SK-N-SH (cell line): ENCODE measurements around the gene ANK3. TPM values are rescaled to one million over a fixed set of nuclear protein-coding genes. Genes with fewer than 3 reads are reported as not detected.

Experiments used
- CTCF ChIA-PET: fragments of 300-600, 350-600 bp; formaldehyde crosslinking; extraction: SDS; loops from one replicate; lab custom pipeline; 2021; lab: Yijun Ruan, JAX
- POLR2A ChIA-PET: fragments of 350-600 bp; sonication (Branson Sonifier 250); formaldehyde crosslinking; extraction: SDS; loops from one replicate; lab custom pipeline; 2020; ENCODE audit warnings: antibody characterized with exemption, inconsistent platforms; lab: Yijun Ruan, JAX
- DNase-seq: peaks from one replicate; pipeline ENCODE4 v3.0.0; 2012
- H2AFZ ChIP-seq: fragments of 200-600 bp; sonication (generic); 2 replicates; pipeline ENCODE4 v1.8.1; 2016; ENCODE audit warnings: antibody characterized with exemption, mild to moderate bottlenecking, low read depth
- H3F3A ChIP-seq: fragments of 200-600 bp; sonication (generic); replicated peaks from 2 replicates; pipeline ENCODE3; 2016; ENCODE audit warnings: antibody characterized with exemption, mild to moderate bottlenecking; ENCODE audit not compliant: insufficient read depth
- H3K27ac ChIP-seq, 2 experiments: fragments of 200-500 bp in 1 of 2; fragments of 200-600 bp in 1 of 2; sonication (Bioruptor generic) in 1 of 2; sonication (generic), shearing (Covaris generic) in 1 of 2; 2 replicates each; pipeline versions ENCODE4 v1.5.1 to v1.6.1; 2014 to 2016; ENCODE audit warnings: low read depth in 2 of 2, inconsistent platforms in 1 of 2, low read length in 1 of 2, mild to moderate bottlenecking in 1 of 2, mixed read lengths in 1 of 2
- H3K27me3 ChIP-seq: fragments of 200-600 bp; sonication (generic), shearing (Covaris generic); 2 replicates; pipeline ENCODE4 v1.6.1; 2016; ENCODE audit warnings: mixed run types; ENCODE audit not compliant: insufficient read depth
- H3K36me3 ChIP-seq, 2 experiments: fragments of 200-500 bp in 1 of 2; fragments of 200-600 bp in 1 of 2; sonication (Bioruptor generic) in 1 of 2; sonication (generic) in 1 of 2; replicated peaks in 1 of 2; 2 replicates each; pipeline versions ENCODE3 to v1.5.1; 2014 to 2016; ENCODE audit warnings: low read length in 1 of 2, mild to moderate bottlenecking in 1 of 2; ENCODE audit not compliant: insufficient read depth in 2 of 2, control insufficient read depth in 1 of 2
- H3K4me1 ChIP-seq, 2 experiments: fragments of 200-500 bp in 1 of 2; fragments of 200-600 bp in 1 of 2; sonication (Bioruptor generic) in 1 of 2; sonication (generic), shearing (Covaris generic) in 1 of 2; 2 replicates each; pipeline versions ENCODE4 v1.5.1 to v1.6.1; 2014 to 2016; ENCODE audit warnings: low read depth in 1 of 2, low read length in 1 of 2, mixed run types in 1 of 2; ENCODE audit not compliant: insufficient read depth in 2 of 2, control insufficient read depth in 1 of 2
- H3K4me2 ChIP-seq: fragments of 200-600 bp; sonication (generic), shearing (Covaris generic); 2 replicates; pipeline ENCODE4 v1.6.1; 2017; ENCODE audit warnings: mixed run types
- H3K4me3 ChIP-seq, 2 experiments: fragments of 200-500 bp in 1 of 2; fragments of 200-600 bp in 1 of 2; sonication (Bioruptor generic) in 1 of 2; sonication (generic), shearing (Covaris generic) in 1 of 2; 2 replicates each; pipeline versions ENCODE4 v1.5.1 to v1.8.1; 2014 to 2016; ENCODE audit warnings: low read depth in 2 of 2, inconsistent platforms in 1 of 2, low read length in 1 of 2, mild to moderate bottlenecking in 1 of 2, mixed read lengths in 1 of 2, moderate library complexity in 1 of 2
- H3K79me2 ChIP-seq: fragments of 200-600 bp; sonication (generic); 2 replicates; pipeline ENCODE4 v1.8.1; 2017; ENCODE audit warnings: mild to moderate bottlenecking; ENCODE audit not compliant: insufficient read depth
- H3K9ac ChIP-seq: fragments of 200-600 bp; sonication (generic); 2 replicates; pipeline ENCODE4 v1.6.1; 2017; ENCODE audit warnings: mixed run types
- H3K9me2 ChIP-seq: fragments of 200-600 bp; sonication (generic); 2 replicates; pipeline ENCODE4 v1.6.1; 2017; ENCODE audit warnings: mixed run types
- H3K9me3 ChIP-seq: fragments of 200-600 bp; sonication (generic); 2 replicates; pipeline ENCODE4 v1.6.1; 2017; ENCODE audit warnings: mixed run types, mild to moderate bottlenecking, moderate library complexity
- H4K20me1 ChIP-seq: fragments of 200-600 bp; sonication (generic); 2 replicates; pipeline ENCODE4 v1.6.1; 2017; ENCODE audit warnings: mild to moderate bottlenecking, mixed run types; ENCODE audit not compliant: insufficient read depth
- CHD2 ChIP-seq: fragments of 150-350 bp; IDR thresholded peaks from 2 replicates; pipeline ENCODE4 v1.6.1; 2018; ENCODE audit warnings: low read length; ENCODE audit not compliant: partially characterized antibody
- EP300 ChIP-seq, 2 experiments: IDR thresholded peaks; 2 replicates each; pipeline versions ENCODE4 v1.4.0 to v1.6.1; 2012; ENCODE audit warnings: borderline replicate concordance in 1 of 2, low read depth in 1 of 2, low read length in 1 of 2
- EZH2phosphoT487 ChIP-seq: fragments of 200-600 bp; sonication (generic); IDR thresholded peaks from 2 replicates; pipeline ENCODE4 v1.6.1; 2017; ENCODE audit warnings: low read depth, mixed run types, mild to moderate bottlenecking, antibody characterized with exemption, moderate library complexity, borderline replicate concordance
- FOSL2 ChIP-seq: IDR thresholded peaks from 2 replicates; pipeline ENCODE4 v1.4.0; 2012; ENCODE audit warnings: low read depth, mild to moderate bottlenecking, moderate library complexity, borderline replicate concordance
- FOXJ3 ChIP-seq: sonication (generic); formaldehyde crosslinking; IDR thresholded peaks from 2 replicates; pipeline ENCODE4 v1.5.1; 2020; ENCODE audit warnings: mild to moderate bottlenecking, missing genetic modification reagents
- FOXM1 ChIP-seq: IDR thresholded peaks from 2 replicates; pipeline ENCODE4 v1.4.0; 2012; ENCODE audit warnings: low read depth, mild to moderate bottlenecking
- JUND ChIP-seq: IDR thresholded peaks from 2 replicates; pipeline ENCODE4 v1.4.0; 2012
- MAX ChIP-seq: IDR thresholded peaks from 2 replicates; pipeline ENCODE4 v1.4.0; 2012; ENCODE audit warnings: low read depth
- MEF2A ChIP-seq: IDR thresholded peaks from 2 replicates; pipeline ENCODE4 v1.4.0; 2012; ENCODE audit warnings: low read depth, borderline replicate concordance
- MXI1 ChIP-seq: IDR thresholded peaks from 2 replicates; pipeline ENCODE4 v1.6.1; 2012; ENCODE audit warnings: mild to moderate bottlenecking, low read depth, low read length, improper control_type of control experiment
- NFIC ChIP-seq: IDR thresholded peaks from 2 replicates; pipeline ENCODE4 v1.4.0; 2012; ENCODE audit warnings: borderline replicate concordance
- NRF1 ChIP-seq: IDR thresholded peaks from 2 replicates; pipeline ENCODE4 v1.6.1; 2012; ENCODE audit warnings: low read depth, mild to moderate bottlenecking, low read length
- POLR2AphosphoS5 ChIP-seq: IDR thresholded peaks from 2 replicates; pipeline ENCODE4 v1.6.1; 2012; ENCODE audit warnings: low read depth, low read length
- RAD21 ChIP-seq: IDR thresholded peaks from 2 replicates; pipeline ENCODE4 v1.6.1; 2012; ENCODE audit warnings: mild to moderate bottlenecking, low read length
- SMC3 ChIP-seq: IDR thresholded peaks from 2 replicates; pipeline ENCODE4 v1.6.1; 2012; ENCODE audit warnings: low read depth, low read length, improper control_type of control experiment
- USF1 ChIP-seq: IDR thresholded peaks from 2 replicates; pipeline ENCODE4 v1.4.0; 2012; ENCODE audit warnings: low read depth, borderline replicate concordance
- YY1 ChIP-seq: IDR thresholded peaks from 2 replicates; pipeline ENCODE4 v1.4.0; 2012; ENCODE audit warnings: low read depth, mild to moderate bottlenecking
- polyA plus RNA-seq, 3 experiments: library from polyadenylated mRNA; depleted of rRNA; stranded (reverse); fragments of >200 nt; gene quantifications; 2 replicates each; pipeline ENCODE4 v1.2.3, GENCODE V29; 2012
- TF ChIP-seq, protein P1 (sequence below): IDR thresholded peaks from 2 replicates; pipeline ENCODE4 v1.4.0; 2012; ENCODE audit warnings: low read depth, borderline replicate concordance
- TF ChIP-seq, protein P2 (sequence below): IDR thresholded peaks from 2 replicates; pipeline ENCODE4 v1.6.1; 2012; ENCODE audit warnings: mild to moderate bottlenecking, low read depth, low read length, moderate library complexity

ANK3 gene
- polyA plus RNA-seq, 1 of the 3 experiments (the other 2 are of a cell fraction): 10.0 TPM

DNA sequence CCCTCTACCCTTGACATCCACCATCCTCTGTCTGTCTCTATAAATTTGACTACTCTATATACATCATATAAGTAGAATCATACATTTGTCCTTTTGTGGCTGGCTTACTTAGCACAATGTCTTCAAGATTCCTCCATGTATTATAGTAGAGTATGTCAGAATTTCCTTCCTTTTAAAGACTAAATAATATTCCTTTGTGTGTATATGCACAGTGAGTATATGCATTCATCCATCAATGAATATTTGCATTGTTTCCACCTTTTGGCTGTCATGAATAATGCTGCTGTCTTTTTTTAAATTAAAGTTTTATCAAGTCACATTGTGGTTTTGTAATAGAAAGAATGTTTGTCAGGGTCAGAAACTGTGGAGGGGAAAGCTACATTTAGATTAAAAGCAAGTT lies 195.3 kb downstream of the ANK3 start:
- no peaks in the 10 kb centered on the region for H3K27me3 ChIP-seq
- no peak overlapping the region for H3K9ac ChIP-seq
- POLR2A ChIA-PET: no interaction called here
- H3K79me2 ChIP-seq: no peaks in the 10 kb centered on the region
- H3K4me2 ChIP-seq: no peak overlapping the region
- TF ChIP-seq RAD21: no peak
- no peak for TF ChIP-seq MXI1
- TF ChIP-seq POLR2AphosphoS5: no peak
- TF ChIP-seq, protein P1, sequence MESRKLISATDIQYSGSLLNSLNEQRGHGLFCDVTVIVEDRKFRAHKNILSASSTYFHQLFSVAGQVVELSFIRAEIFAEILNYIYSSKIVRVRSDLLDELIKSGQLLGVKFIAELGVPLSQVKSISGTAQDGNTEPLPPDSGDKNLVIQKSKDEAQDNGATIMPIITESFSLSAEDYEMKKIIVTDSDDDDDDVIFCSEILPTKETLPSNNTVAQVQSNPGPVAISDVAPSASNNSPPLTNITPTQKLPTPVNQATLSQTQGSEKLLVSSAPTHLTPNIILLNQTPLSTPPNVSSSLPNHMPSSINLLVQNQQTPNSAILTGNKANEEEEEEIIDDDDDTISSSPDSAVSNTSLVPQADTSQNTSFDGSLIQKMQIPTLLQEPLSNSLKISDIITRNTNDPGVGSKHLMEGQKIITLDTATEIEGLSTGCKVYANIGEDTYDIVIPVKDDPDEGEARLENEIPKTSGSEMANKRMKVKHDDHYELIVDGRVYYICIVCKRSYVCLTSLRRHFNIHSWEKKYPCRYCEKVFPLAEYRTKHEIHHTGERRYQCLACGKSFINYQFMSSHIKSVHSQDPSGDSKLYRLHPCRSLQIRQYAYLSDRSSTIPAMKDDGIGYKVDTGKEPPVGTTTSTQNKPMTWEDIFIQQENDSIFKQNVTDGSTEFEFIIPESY: no peak
- no peak for TF ChIP-seq NRF1
- TF ChIP-seq MEF2A: no peak
- no peak for TF ChIP-seq FOXM1
- TF ChIP-seq SMC3: no peak
- no peak for TF ChIP-seq NFIC
- TF ChIP-seq EP300 (IDR thresholded peaks at IDR 0.05; ENCODE audit: borderline replicate concordance in 1 of 2, low read depth in 1 of 2, low read length in 1 of 2): no peak
- no peak for TF ChIP-seq CHD2
- TF ChIP-seq JUND: no peak
- no peak for TF ChIP-seq MAX
- no peak for TF ChIP-seq FOXJ3
- TF ChIP-seq, protein P2, sequence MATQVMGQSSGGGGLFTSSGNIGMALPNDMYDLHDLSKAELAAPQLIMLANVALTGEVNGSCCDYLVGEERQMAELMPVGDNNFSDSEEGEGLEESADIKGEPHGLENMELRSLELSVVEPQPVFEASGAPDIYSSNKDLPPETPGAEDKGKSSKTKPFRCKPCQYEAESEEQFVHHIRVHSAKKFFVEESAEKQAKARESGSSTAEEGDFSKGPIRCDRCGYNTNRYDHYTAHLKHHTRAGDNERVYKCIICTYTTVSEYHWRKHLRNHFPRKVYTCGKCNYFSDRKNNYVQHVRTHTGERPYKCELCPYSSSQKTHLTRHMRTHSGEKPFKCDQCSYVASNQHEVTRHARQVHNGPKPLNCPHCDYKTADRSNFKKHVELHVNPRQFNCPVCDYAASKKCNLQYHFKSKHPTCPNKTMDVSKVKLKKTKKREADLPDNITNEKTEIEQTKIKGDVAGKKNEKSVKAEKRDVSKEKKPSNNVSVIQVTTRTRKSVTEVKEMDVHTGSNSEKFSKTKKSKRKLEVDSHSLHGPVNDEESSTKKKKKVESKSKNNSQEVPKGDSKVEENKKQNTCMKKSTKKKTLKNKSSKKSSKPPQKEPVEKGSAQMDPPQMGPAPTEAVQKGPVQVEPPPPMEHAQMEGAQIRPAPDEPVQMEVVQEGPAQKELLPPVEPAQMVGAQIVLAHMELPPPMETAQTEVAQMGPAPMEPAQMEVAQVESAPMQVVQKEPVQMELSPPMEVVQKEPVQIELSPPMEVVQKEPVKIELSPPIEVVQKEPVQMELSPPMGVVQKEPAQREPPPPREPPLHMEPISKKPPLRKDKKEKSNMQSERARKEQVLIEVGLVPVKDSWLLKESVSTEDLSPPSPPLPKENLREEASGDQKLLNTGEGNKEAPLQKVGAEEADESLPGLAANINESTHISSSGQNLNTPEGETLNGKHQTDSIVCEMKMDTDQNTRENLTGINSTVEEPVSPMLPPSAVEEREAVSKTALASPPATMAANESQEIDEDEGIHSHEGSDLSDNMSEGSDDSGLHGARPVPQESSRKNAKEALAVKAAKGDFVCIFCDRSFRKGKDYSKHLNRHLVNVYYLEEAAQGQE: no peak
- no peak for TF ChIP-seq USF1
- no peak for TF ChIP-seq YY1
- no peak for TF ChIP-seq FOSL2
- TF ChIP-seq EZH2phosphoT487: no peak
- no peak for DNase-seq
- no peaks in the 10 kb centered on the region; a peak in 1 of 4 replicates for H3K4me1 ChIP-seq
- CTCF ChIA-PET: interaction anchor here (0.8 to 1.9 kb wide), 2 partner anchors 10 to 44 kb away, joined by 3 to 7 read pairs; no protein-coding TSS in a partner anchor
- H3K36me3 ChIP-seq: peaks cover 6 to 15% of the 10 kb centered on the region in 2 experiments
- H4K20me1 ChIP-seq: no peaks in the 10 kb centered on the region
- no peak overlapping the region for H2AFZ ChIP-seq
- H3K4me3 ChIP-seq: no peak overlapping the region
- H3K9me2 ChIP-seq: no peaks in the 10 kb centered on the region
- peaks cover 5% of the 10 kb centered on the region; the same call in 1 of the 2 replicates for H3K9me3 ChIP-seq
- H3K27ac ChIP-seq: no peak overlapping the region
- H3F3A ChIP-seq: no peaks in the 10 kb centered on the region
